H1 (cell line): ENCODE results near the gene ZNF516.

Source experiments
- BRCA1 ChIP-seq: IDR thresholded peaks from 2 replicates; pipeline ENCODE4 v1.6.1; 2012; ENCODE audit warnings: low read depth, low read length, improper control_type of control experiment
- CBX5 ChIP-seq: fragments of 300-800, 300-1000 bp; sonication (generic); IDR thresholded peaks from 2 replicates; pipeline ENCODE4 v1.7.1; 2016; ENCODE audit warnings: antibody characterized with exemption, low read length, low read depth
- CHD1 ChIP-seq: IDR thresholded peaks from 2 replicates; pipeline ENCODE4 v1.6.1; 2012; ENCODE audit warnings: low read depth, low read length, improper control_type of control experiment
- EP300 ChIP-seq, 2 experiments: IDR thresholded peaks; 1 replicate in 1 of 2; 2 replicates in 1 of 2; pipeline ENCODE4 v1.6.1; 2011 to 2012; ENCODE audit warnings: low read depth in 2 of 2, low read length in 2 of 2, mild to moderate bottlenecking in 2 of 2, borderline replicate concordance in 1 of 2, inconsistent platforms in 1 of 2, moderate library complexity in 1 of 2
- JUN ChIP-seq: IDR thresholded peaks from 2 replicates; pipeline ENCODE4 v1.6.1; 2011; ENCODE audit warnings: low read depth, mild to moderate bottlenecking, improper control_type of control experiment, low read length
- MAFK ChIP-seq: IDR thresholded peaks from 2 replicates; pipeline ENCODE4 v1.6.1; 2012; ENCODE audit warnings: low read depth, mild to moderate bottlenecking, improper control_type of control experiment, low read length
- POLR2A ChIP-seq, 2 experiments: IDR thresholded peaks; 1 replicate in 1 of 2; 2 replicates in 1 of 2; pipeline ENCODE4 v1.6.1; 2011; ENCODE audit warnings: low read depth in 2 of 2, low read length in 2 of 2, mild to moderate bottlenecking in 2 of 2; ENCODE audit errors: control extremely low read depth in 1 of 2
- RAD21 ChIP-seq, 2 experiments: IDR thresholded peaks in 1 of 2; conservative IDR thresholded peaks in 1 of 2; 2 replicates each; pipeline ENCODE4 v1.6.1; 2011; ENCODE audit warnings: low read depth in 2 of 2, low read length in 2 of 2, improper control_type of control experiment in 1 of 2, inconsistent platforms in 1 of 2, mild to moderate bottlenecking in 1 of 2, moderate library complexity in 1 of 2
- SIN3A ChIP-seq, 2 experiments: IDR thresholded peaks in 1 of 2; conservative IDR thresholded peaks in 1 of 2; 2 replicates each; pipeline ENCODE4 v1.6.1; 2011 to 2012; ENCODE audit warnings: low read length in 2 of 2, improper control_type of control experiment in 1 of 2, low read depth in 1 of 2, mild to moderate bottlenecking in 1 of 2
- SP1 ChIP-seq: IDR thresholded peaks from 2 replicates; pipeline ENCODE4 v1.6.1; 2011; ENCODE audit warnings: low read depth, low read length
- TCF12 ChIP-seq: IDR thresholded peaks from 2 replicates; pipeline ENCODE4 v1.6.1; 2011; ENCODE audit warnings: low read depth, mild to moderate bottlenecking, low read length
- TF ChIP-seq, protein P1 (sequence below), 3 experiments: IDR thresholded peaks; 1 replicate in 2 of 3; 2 replicates in 1 of 3; pipeline versions ENCODE4 v1.5.1 to v1.6.1; 2011; ENCODE audit warnings: low read length in 3 of 3, mild to moderate bottlenecking in 3 of 3, inconsistent platforms in 2 of 3, low read depth in 1 of 3, moderate library complexity in 1 of 3; ENCODE audit not compliant: insufficient read depth in 1 of 3; ENCODE audit errors: control extremely low read depth in 1 of 3

DNA sequence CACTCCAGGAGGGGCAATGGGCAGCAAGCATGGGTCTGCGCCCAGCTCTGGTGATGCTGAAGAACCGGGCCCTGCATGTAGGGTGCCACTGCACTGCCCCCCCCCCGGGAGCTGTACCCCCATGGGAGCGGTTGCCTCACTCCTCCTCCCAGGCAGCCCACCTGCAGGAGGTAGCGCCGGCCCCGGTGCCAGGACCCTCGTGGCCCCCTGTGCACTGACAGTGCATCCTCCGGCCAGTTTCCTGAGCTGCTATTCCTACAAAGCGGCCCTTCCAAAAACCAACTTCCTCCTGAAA lies 109.4 kb downstream of the ZNF516 start:
- TF ChIP-seq POLR2A (IDR thresholded peaks at IDR 0.05; ENCODE audit: control extremely low read depth in 1 of 2, low read depth in 2 of 2, low read length in 2 of 2) (no peak), EP300 (IDR thresholded peaks at IDR 0.05; ENCODE audit: borderline replicate concordance in 1 of 2, low read depth in 2 of 2, low read length in 2 of 2) (no peak), SP1 (no peak), RAD21 (IDR thresholded peaks at IDR 0.05 in 1 of 2, conservative IDR thresholded peaks at IDR 0.05 in 1 of 2; ENCODE audit: low read depth in 2 of 2, low read length in 2 of 2) (no peak), JUN (no peak), CHD1 (no peak), SIN3A (conservative IDR thresholded peaks at IDR 0.05 in 1 of 2, IDR thresholded peaks at IDR 0.05 in 1 of 2; ENCODE audit: low read depth in 1 of 2, low read length in 2 of 2) (no peak), MAFK (no peak), TCF12 (no peak), CBX5 (no peak), BRCA1 (no peak)
- TF ChIP-seq, protein P1, sequence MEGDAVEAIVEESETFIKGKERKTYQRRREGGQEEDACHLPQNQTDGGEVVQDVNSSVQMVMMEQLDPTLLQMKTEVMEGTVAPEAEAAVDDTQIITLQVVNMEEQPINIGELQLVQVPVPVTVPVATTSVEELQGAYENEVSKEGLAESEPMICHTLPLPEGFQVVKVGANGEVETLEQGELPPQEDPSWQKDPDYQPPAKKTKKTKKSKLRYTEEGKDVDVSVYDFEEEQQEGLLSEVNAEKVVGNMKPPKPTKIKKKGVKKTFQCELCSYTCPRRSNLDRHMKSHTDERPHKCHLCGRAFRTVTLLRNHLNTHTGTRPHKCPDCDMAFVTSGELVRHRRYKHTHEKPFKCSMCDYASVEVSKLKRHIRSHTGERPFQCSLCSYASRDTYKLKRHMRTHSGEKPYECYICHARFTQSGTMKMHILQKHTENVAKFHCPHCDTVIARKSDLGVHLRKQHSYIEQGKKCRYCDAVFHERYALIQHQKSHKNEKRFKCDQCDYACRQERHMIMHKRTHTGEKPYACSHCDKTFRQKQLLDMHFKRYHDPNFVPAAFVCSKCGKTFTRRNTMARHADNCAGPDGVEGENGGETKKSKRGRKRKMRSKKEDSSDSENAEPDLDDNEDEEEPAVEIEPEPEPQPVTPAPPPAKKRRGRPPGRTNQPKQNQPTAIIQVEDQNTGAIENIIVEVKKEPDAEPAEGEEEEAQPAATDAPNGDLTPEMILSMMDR (IDR thresholded peaks at IDR 0.05; ENCODE audit: control extremely low read depth in 1 of 3, insufficient read depth in 1 of 3, low read depth in 1 of 3, low read length in 3 of 3): no peak
